ENCODE data around the gene PRRC1.

The PRRC1 gene

GRCh38 chr5:127517480-127518318, at the start of gene PRRC1:
PRRC1 (plus strand) TSS chr5:127517640; CDS start chr5:127523480, 5,840 bp downstream.
- peak; percentile 63 to 76 (median 72) for DNase-seq (ENCODE audit: low read depth in 4 of 4, low spot score in 1 of 4)

GRCh38 chr5:127471211-127471610, 46.2 kb upstream of the PRRC1 start:
- no peak for DNase-seq (ENCODE audit: low read depth in 4 of 4, low spot score in 1 of 4)

- no peak for DNase-seq (ENCODE audit: low read depth in 4 of 4, low spot score in 1 of 4)
These were observed 44.7 kb upstream of the PRRC1 start for GRCh38 chr5:127472700-127473099.

- DNase-seq (ENCODE audit: low read depth in 4 of 4, low spot score in 1 of 4): no peak
These were observed 31.0 kb upstream of the PRRC1 start for GRCh38 chr5:127486471-127486870.

GRCh38 chr5:127492854-127493738, 24.3 kb upstream of the PRRC1 start:
- DNase-seq (ENCODE audit: low read depth in 4 of 4, low spot score in 1 of 4): no peak

- no peak for DNase-seq (ENCODE audit: low read depth in 4 of 4, low spot score in 1 of 4)
These were observed 18.9 kb upstream of the PRRC1 start for GRCh38 chr5:127498548-127498947.

GRCh38 chr5:127505905-127506304, 11.5 kb upstream of the PRRC1 start:
- no peak for DNase-seq (ENCODE audit: low read depth in 4 of 4, low spot score in 1 of 4)

GRCh38 chr5:127506616-127507015, 10.8 kb upstream of the PRRC1 start:
- DNase-seq (ENCODE audit: low read depth in 4 of 4, low spot score in 1 of 4): no peak

- no peak for DNase-seq (ENCODE audit: low read depth in 4 of 4, low spot score in 1 of 4)
These were observed 8.6 kb upstream of the PRRC1 start for GRCh38 chr5:127508644-127509373.

GRCh38 chr5:127513408-127513970, 4.0 kb upstream of the PRRC1 start:
- no peak for DNase-seq (ENCODE audit: low read depth in 4 of 4, low spot score in 1 of 4)

- no peak for DNase-seq (ENCODE audit: low read depth in 4 of 4, low spot score in 1 of 4)
These were observed 2.6 kb upstream of the PRRC1 start for GRCh38 chr5:127514816-127515215.

- DNase-seq (ENCODE audit: low read depth in 4 of 4, low spot score in 1 of 4): no peak
These were observed 1.6 kb upstream of the PRRC1 start for GRCh38 chr5:127515693-127516440.

GRCh38 chr5:127517110-127517479, 345 bp upstream of the PRRC1 start:
- DNase-seq (ENCODE audit: low read depth in 4 of 4, low spot score in 1 of 4): no peak

GRCh38 chr5:127518319-127518621, 830 bp downstream of the PRRC1 start:
- no peak for DNase-seq (ENCODE audit: low read depth in 4 of 4, low spot score in 1 of 4)

GRCh38 chr5:127519527-127519926, 2.1 kb downstream of the PRRC1 start:
- DNase-seq (ENCODE audit: low read depth in 4 of 4, low spot score in 1 of 4): no peak

GRCh38 chr5:127521138-127521770, 3.8 kb downstream of the PRRC1 start:
- DNase-seq (ENCODE audit: low read depth in 4 of 4, low spot score in 1 of 4): no peak

- DNase-seq (ENCODE audit: low read depth in 4 of 4, low spot score in 1 of 4): no peak
These were observed 7.7 kb downstream of the PRRC1 start for GRCh38 chr5:127525181-127525580.

- no peak for DNase-seq (ENCODE audit: low read depth in 4 of 4, low spot score in 1 of 4)
These were observed 12.7 kb downstream of the PRRC1 start for GRCh38 chr5:127529904-127530682.

- DNase-seq (ENCODE audit: low read depth in 4 of 4, low spot score in 1 of 4): no peak
These were observed 19.2 kb downstream of the PRRC1 start for GRCh38 chr5:127536687-127537086.
